BLaER1 treated with 17β-estradiol and CSF1 and Interleukin-3, amounts not matched to agents 10 nM and 100 nM (cell line): ENCODE measurements around the gene TRIM37.
A peak's percentile ranks its signal among the peaks of the same experiment; 100 is the strongest.

ENCODE experiments used
- H3K27ac ChIP-seq, 11 experiments: shearing (Covaris generic); formaldehyde crosslinking; 2 replicates each; pipeline ENCODE4 v1.8.1; 2022
- H3K27me3 ChIP-seq, 11 experiments: shearing (Covaris generic); formaldehyde crosslinking; 2 replicates each; pipeline ENCODE4 v1.8.1; 2022
- H3K36me3 ChIP-seq, 11 experiments: shearing (Covaris generic); formaldehyde crosslinking; 2 replicates each; pipeline ENCODE4 v1.8.1; 2022
- H3K4me1 ChIP-seq, 10 experiments: shearing (Covaris generic); formaldehyde crosslinking; 2 replicates each; pipeline ENCODE4 v1.8.1; 2022
- H3K4me2 ChIP-seq, 11 experiments: shearing (Covaris generic); formaldehyde crosslinking; 2 replicates each; pipeline ENCODE4 v1.8.1; 2022
- H3K4me3 ChIP-seq, 10 experiments: shearing (Covaris generic); formaldehyde crosslinking; 2 replicates each; pipeline ENCODE4 v1.8.1; 2022
- H3K9ac ChIP-seq, 11 experiments: shearing (Covaris generic); formaldehyde crosslinking; 2 replicates each; pipeline ENCODE4 v1.8.1; 2022
- H3K9me3 ChIP-seq, 11 experiments: shearing (Covaris generic); formaldehyde crosslinking; replicated peaks in 1 of 11; 2 replicates each; pipeline ENCODE4 v1.8.1; 2022
- H4K20me1 ChIP-seq, 11 experiments: shearing (Covaris generic); formaldehyde crosslinking; 2 replicates each; pipeline ENCODE4 v1.8.1; 2022
- Cebpa-rat ChIP-seq, 11 experiments: shearing (Covaris generic); IDR thresholded peaks; 2 replicates each; pipeline ENCODE4 v1.8.1; 2022

Gene TRIM37

GRCh38 chr17:58989629-58990028, 117.1 kb downstream of the TRIM37 start:
- H3K4me3 ChIP-seq = no peak overlapping the region
- H3K27me3 ChIP-seq = no peaks in the 10 kb centered on the region
- H3K27ac ChIP-seq = no peak overlapping the region
- H3K9me3 ChIP-seq = no peaks in the 10 kb centered on the region
- TF ChIP-seq Cebpa-rat (IDR thresholded peaks at IDR 0.05) = no peak
- no peak overlapping the region for H3K9ac ChIP-seq
- peaks cover 0 to 5% (median 0%) of the 10 kb centered on the region in 10 experiments; a peak in 4 of 20 replicates for H3K4me1 ChIP-seq
- H4K20me1 ChIP-seq = no peaks in the 10 kb centered on the region
- no peak overlapping the region for H3K4me2 ChIP-seq
- peaks cover 0 to 17% (median 3%) of the 10 kb centered on the region in 11 experiments; a peak in 5 of 22 replicates for H3K36me3 ChIP-seq

DNA sequence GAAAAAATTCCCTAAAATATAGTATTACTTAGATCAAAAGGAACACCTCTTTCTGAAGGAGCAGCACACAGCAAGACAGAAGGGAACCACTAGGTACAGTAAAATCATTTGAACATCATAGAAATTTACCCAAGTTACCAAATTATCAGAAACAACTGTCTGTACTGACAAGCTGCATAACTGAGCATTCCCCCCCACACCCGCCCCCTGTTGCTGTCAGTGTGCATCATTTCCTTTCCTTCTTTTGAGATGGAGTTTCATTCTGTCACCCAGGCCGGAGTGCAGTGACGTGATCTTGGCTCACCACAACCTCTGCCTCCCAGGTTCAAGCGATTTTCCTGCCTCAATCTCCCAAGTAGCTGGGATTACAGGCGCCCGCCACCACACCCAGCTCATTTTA, 120.7 kb downstream of the TRIM37 start:
- Histone ChIP-seq H3K36me3 (peaks cover 0 to 6% (median 0%) of the 10 kb centered on the region in 11 experiments; a peak in 1 of 22 replicates), H3K4me2 (no peak overlapping the region), H3K9ac (no peak overlapping the region), H4K20me1 (no peaks in the 10 kb centered on the region), H3K27ac (no peak overlapping the region), H3K9me3 (no peaks in the 10 kb centered on the region), H3K27me3 (no peaks in the 10 kb centered on the region), H3K4me3 (no peak overlapping the region), H3K4me1 (peaks cover 0 to 5% (median 0%) of the 10 kb centered on the region in 10 experiments; a peak in 3 of 20 replicates)
- no peak for TF ChIP-seq Cebpa-rat (IDR thresholded peaks at IDR 0.05)

DNA sequence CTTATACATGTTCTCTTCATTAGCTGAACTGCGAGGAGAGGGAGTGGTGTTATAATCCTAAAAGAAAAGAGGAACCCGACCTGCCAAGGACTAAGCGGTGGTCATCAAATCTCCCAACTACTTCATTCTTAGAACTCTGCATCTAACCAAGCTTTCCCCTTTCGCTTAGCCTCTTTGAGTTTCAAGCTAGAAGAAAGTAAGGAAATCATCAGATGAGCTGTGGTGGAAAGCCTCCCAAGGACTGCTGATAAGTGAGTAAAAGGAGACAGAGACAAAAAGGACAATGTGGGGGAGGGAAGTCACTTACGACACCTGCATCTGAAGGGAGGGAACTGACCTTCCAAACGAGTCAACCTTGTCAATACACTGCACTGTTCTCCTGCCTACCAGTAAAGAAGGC, 121.3 kb downstream of the TRIM37 start:
- H3K27ac ChIP-seq = no peak overlapping the region
- no peak overlapping the region for H3K9ac ChIP-seq
- H3K4me3 ChIP-seq = no peak overlapping the region
- H3K4me2 ChIP-seq = no peak overlapping the region
- peaks cover 0 to 5% (median 0%) of the 10 kb centered on the region in 10 experiments; a peak in 3 of 20 replicates for H3K4me1 ChIP-seq
- no peaks in the 10 kb centered on the region for H4K20me1 ChIP-seq
- TF ChIP-seq Cebpa-rat (IDR thresholded peaks at IDR 0.05) = no peak
- no peaks in the 10 kb centered on the region for H3K9me3 ChIP-seq
- H3K36me3 ChIP-seq = peaks cover 0 to 6% (median 0%) of the 10 kb centered on the region in 11 experiments; a peak in 2 of 22 replicates
- no peaks in the 10 kb centered on the region for H3K27me3 ChIP-seq

GRCh38 chr17:58982626-58983025, 124.1 kb downstream of the TRIM37 start:
- Histone ChIP-seq H3K9ac (no peak overlapping the region), H3K36me3 (peaks cover 0 to 11% (median 0%) of the 10 kb centered on the region in 11 experiments; a peak in 2 of 22 replicates), H4K20me1 (no peaks in the 10 kb centered on the region), H3K4me1 (peaks cover 0 to 5% (median 0%) of the 10 kb centered on the region in 10 experiments; a peak in 3 of 20 replicates), H3K4me3 (no peak overlapping the region), H3K27me3 (no peaks in the 10 kb centered on the region), H3K27ac (no peak overlapping the region), H3K4me2 (no peak overlapping the region), H3K9me3 (no peaks in the 10 kb centered on the region)
- TF ChIP-seq Cebpa-rat (IDR thresholded peaks at IDR 0.05) = no peak

DNA sequence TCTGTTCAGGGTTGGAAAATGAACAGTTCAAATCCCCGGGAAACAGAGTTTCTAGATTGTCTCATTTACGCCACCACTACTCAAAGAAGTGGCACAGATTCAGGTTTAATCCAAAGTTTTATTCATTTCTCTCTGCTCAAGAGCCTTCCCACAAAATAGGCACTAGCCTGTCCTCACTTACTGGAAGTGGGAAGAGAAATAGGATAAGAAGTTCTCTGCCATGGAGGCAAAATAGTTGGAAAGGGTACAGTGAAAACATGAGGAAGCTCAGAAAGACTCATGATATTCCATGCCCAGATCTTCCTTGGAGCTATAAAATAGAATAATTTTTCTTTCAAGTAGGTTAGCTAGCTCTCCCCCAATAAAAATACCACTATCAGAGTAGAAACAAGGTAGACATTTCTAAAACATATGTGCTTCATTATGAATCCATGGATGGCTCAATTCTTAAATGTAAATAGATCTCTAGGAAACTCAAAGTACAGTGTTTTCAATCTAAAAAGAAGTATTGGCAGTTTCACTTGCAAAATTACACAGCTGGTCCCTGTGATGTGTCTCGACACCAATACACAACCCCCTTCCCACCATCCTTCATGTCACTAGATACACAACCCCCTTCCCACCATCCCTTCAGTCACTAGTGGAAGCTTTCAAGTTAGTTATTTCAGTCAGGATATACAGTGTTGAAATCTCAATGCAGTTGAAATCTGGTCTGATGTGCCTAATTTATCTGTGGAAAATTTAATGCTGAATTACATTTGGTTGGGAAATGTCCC, 125.8 kb downstream of the TRIM37 start:
- no peak overlapping the region for H3K27ac ChIP-seq
- H3K27me3 ChIP-seq = no peaks in the 10 kb centered on the region
- H3K36me3 ChIP-seq = peaks cover 0 to 11% (median 0%) of the 10 kb centered on the region in 11 experiments; a peak in 1 of 22 replicates
- no peak overlapping the region for H3K4me2 ChIP-seq
- no peaks in the 10 kb centered on the region for H4K20me1 ChIP-seq
- H3K4me1 ChIP-seq = peaks cover 2 to 9% (median 4%) of the 10 kb centered on the region in 10 experiments; a peak in 19 of 20 replicates
- H3K9ac ChIP-seq = no peak overlapping the region
- H3K9me3 ChIP-seq = no peaks in the 10 kb centered on the region
- TF ChIP-seq Cebpa-rat (IDR thresholded peaks at IDR 0.05) = no peak
- no peak overlapping the region for H3K4me3 ChIP-seq

DNA sequence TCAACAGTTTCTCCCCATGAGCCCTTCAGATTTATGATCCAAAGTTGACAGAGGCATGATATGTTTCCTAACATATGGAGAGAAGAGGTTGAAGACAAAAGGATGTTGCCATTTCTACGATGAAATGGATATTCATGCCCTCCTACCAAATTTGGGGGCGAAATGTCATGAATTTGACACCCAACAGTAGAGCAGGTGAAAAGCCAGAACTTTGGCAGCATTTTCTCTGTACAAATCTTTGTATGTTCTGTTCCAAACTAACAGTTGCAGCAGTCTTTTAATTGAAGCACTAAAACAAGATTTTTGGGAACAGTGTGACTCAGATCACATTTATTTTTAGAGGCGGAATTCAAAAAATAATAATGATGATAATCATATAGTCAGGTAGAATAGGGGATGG, 130.1 kb downstream of the TRIM37 start:
- Histone ChIP-seq H3K9ac (no peak overlapping the region), H3K4me2 (peak overlapping the region in 4 of 11 experiments; percentile 41 to 76 (median 68); a peak in 5 of 22 replicates), H4K20me1 (no peaks in the 10 kb centered on the region)

GRCh38 chr17:58974354-58974753, 132.3 kb downstream of the TRIM37 start:
- Histone ChIP-seq H3K4me1 (peaks cover 15 to 39% (median 23%) of the 10 kb centered on the region in 10 experiments), H4K20me1 (no peaks in the 10 kb centered on the region), H3K4me2 (peak overlapping the region in 6 of 11 experiments; percentile 4 to 33 (median 15); a peak in 6 of 22 replicates), H3K36me3 (0 out of 22 replicates have a peak, but pooled peaks cover 0 to 4% (median 0%) of the 10 kb centered on the region in 11 experiments), H3K27ac (no peak overlapping the region), H3K4me3 (no peak overlapping the region), H3K27me3 (no peaks in the 10 kb centered on the region), H3K9me3 (no peaks in the 10 kb centered on the region), H3K9ac (no peak overlapping the region)
- no peak for TF ChIP-seq Cebpa-rat (IDR thresholded peaks at IDR 0.05)

More for the DNA sequence above, 130.1 kb downstream of the TRIM37 start:
- Histone ChIP-seq H3K27ac (no peak overlapping the region), H3K9me3 (no peaks in the 10 kb centered on the region), H3K27me3 (no peaks in the 10 kb centered on the region), H3K36me3 (peaks cover 0 to 14% (median 0%) of the 10 kb centered on the region in 11 experiments; a peak in 1 of 22 replicates), H3K4me3 (no peak overlapping the region), H3K4me1 (peaks cover 13 to 32% (median 20%) of the 10 kb centered on the region in 10 experiments)
- TF ChIP-seq Cebpa-rat (IDR thresholded peaks at IDR 0.05) = no peak

DNA sequence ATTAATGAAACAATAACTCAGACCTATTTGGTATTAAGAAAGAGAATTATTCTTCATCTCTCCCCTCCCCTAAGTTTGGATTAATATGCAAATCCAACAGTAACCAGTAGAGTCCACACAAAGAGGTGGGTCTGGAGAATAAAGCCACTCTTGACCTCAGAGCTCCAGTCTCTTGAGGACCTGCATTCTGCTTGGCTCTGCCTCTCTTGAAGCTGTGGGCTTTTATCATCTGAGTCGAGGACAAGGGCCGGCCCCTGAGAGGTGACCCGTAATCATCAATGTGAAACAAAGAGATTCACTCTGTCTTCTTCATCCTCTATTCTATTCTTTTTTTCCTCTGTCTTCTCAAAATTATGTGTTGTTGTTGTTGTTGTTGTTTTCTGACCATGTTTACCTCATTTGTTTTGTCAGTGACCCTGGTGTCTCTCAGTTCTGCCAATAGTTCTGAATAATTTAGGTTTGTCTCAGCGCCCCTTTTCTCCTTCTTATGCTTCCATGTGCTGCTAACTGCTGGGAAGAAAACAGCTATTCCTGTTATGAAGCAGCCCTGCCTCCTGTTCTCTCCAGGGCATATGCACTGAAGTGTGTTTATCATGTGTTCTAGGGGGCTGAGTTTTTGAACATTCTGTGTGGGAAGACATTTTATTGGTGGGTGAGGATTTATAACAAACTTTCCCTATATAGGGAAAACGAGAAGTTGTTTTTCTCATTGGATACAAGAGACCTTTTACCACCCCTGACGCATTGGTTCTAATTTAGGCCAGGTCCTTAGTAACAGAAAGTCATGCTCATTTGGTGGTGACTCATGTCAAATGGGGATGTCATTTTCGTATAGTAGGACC, 135.8 kb downstream of the TRIM37 start:
- H3K36me3 ChIP-seq = 0 out of 22 replicates have a peak, but pooled peaks cover 0 to 4% (median 0%) of the 10 kb centered on the region in 11 experiments
- no peak for TF ChIP-seq Cebpa-rat (IDR thresholded peaks at IDR 0.05)

GRCh38 chr17:58969612-58970011, 137.1 kb downstream of the TRIM37 start:
- peak overlapping the region; percentile 35 to 69 (median 56); a peak in 19 of 22 replicates for H3K4me2 ChIP-seq
- peaks cover 16 to 28% (median 25%) of the 10 kb centered on the region in 10 experiments for H3K4me1 ChIP-seq
- H3K27me3 ChIP-seq = no peaks in the 10 kb centered on the region
- TF ChIP-seq Cebpa-rat (IDR thresholded peaks at IDR 0.05) = no peak
- H3K27ac ChIP-seq = no peak overlapping the region
- H3K9me3 ChIP-seq = no peaks in the 10 kb centered on the region
- H3K9ac ChIP-seq = no peak overlapping the region
- no peaks in the 10 kb centered on the region for H4K20me1 ChIP-seq
- H3K4me3 ChIP-seq = no peak overlapping the region
- 0 out of 22 replicates have a peak, but pooled peaks cover 0 to 4% (median 0%) of the 10 kb centered on the region in 11 experiments for H3K36me3 ChIP-seq

More for the DNA sequence above, 135.8 kb downstream of the TRIM37 start:
- H3K4me1 ChIP-seq = peaks cover 20 to 39% (median 33%) of the 10 kb centered on the region in 10 experiments
- no peak overlapping the region for H3K4me3 ChIP-seq
- H3K9me3 ChIP-seq = no peaks in the 10 kb centered on the region
- H3K27me3 ChIP-seq = no peaks in the 10 kb centered on the region
- H3K9ac ChIP-seq = no peak overlapping the region
- H3K4me2 ChIP-seq = no peak overlapping the region
- H4K20me1 ChIP-seq = no peaks in the 10 kb centered on the region
- H3K27ac ChIP-seq = no peak overlapping the region
